Measurements from ENCODE around the gene RBFOX2. TPM values are rescaled to one million over a fixed set of nuclear protein-coding genes. Genes with fewer than 3 reads are reported as not detected.

The RBFOX2 gene
- polyA plus RNA-seq, 1 of the 3 experiments (the other 2 are of a cell fraction): 115 TPM

DNA sequence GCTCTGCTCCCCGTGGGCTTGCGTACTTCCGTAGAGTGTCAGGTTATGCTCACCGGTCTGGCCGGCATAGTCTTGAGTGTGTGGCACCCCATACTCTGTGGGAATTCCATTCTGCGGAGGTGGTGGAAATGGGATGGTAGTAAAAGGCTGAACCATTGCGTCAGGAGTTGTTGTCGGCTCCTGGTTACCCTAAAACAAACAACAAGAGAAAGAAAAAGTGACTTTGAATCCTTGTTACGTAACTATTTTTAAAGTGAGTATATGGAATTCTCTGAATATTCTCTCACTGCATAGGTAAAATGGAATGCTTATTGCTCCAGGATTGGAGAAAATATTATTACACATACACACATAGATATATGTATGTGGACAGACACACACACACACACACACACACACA is 218.8 kb downstream of the RBFOX2 start:
- Histone ChIP-seq H3K4me3 (ENCODE audit: low read depth in 2 of 2, low read length in 1 of 2) (no peak overlapping the region), H3K4me2 (no peak overlapping the region), H3K9ac (no peak overlapping the region), H3F3A (replicated peaks; ENCODE audit: insufficient read depth) (peaks cover 21% of the 10 kb centered on the region), H3K9me2 (no peaks in the 10 kb centered on the region), H3K79me2 (ENCODE audit: insufficient read depth) (peaks cover 99% of the 10 kb centered on the region), H3K27ac (ENCODE audit: low read depth in 2 of 2, low read length in 1 of 2) (no peak overlapping the region), H3K9me3 (no peaks in the 10 kb centered on the region), H2AFZ (ENCODE audit: low read depth) (no peak overlapping the region), H3K4me1 (ENCODE audit: control insufficient read depth in 1 of 2, insufficient read depth in 2 of 2, low read depth in 1 of 2, low read length in 1 of 2) (peaks cover 0 to 3% of the 10 kb centered on the region in 2 experiments; a peak in 2 of 4 replicates), H4K20me1 (ENCODE audit: insufficient read depth) (peaks cover 56% of the 10 kb centered on the region), H3K36me3 (replicated peaks in 1 of 2; ENCODE audit: control insufficient read depth in 1 of 2, insufficient read depth in 2 of 2, low read length in 1 of 2) (peaks cover 39 to 47% of the 10 kb centered on the region in 2 experiments), H3K27me3 (ENCODE audit: insufficient read depth) (no peaks in the 10 kb centered on the region)
- ChIA-PET CTCF (no interaction called here), POLR2A (no interaction called here)
- WGBS (ENCODE audit: low lambda C conversion rate): 97% methylated on average over 9 of the region's 9 CpGs
- TF ChIP-seq SMC3 (IDR thresholded peaks at IDR 0.05; ENCODE audit: low read depth, low read length) (no peak), GATA2 (CRISPR knock-in tag; IDR thresholded peaks at IDR 0.05) (no peak), RFX5 (IDR thresholded peaks at IDR 0.05; ENCODE audit: low read length) (no peak), FOXJ3 (CRISPR knock-in tag; IDR thresholded peaks at IDR 0.05) (no peak), POLR2AphosphoS5 (IDR thresholded peaks at IDR 0.05; ENCODE audit: low read depth, low read length) (no peak), FOSL2 (IDR thresholded peaks at IDR 0.05; ENCODE audit: borderline replicate concordance, low read depth) (no peak), CHD2 (IDR thresholded peaks at IDR 0.05; ENCODE audit: low read length, partially characterized antibody) (no peak), GABPA (IDR thresholded peaks at IDR 0.05; ENCODE audit: low read depth) (no peak), NFIC (IDR thresholded peaks at IDR 0.05; ENCODE audit: borderline replicate concordance) (no peak), EP300 (IDR thresholded peaks at IDR 0.05; ENCODE audit: borderline replicate concordance in 1 of 2, low read depth in 1 of 2, low read length in 1 of 2) (no peak), TEAD4 (IDR thresholded peaks at IDR 0.05; ENCODE audit: borderline replicate concordance, insufficient read depth) (no peak), RXRA (IDR thresholded peaks at IDR 0.05; ENCODE audit: borderline replicate concordance, low read depth) (no peak), SIN3A (IDR thresholded peaks at IDR 0.05; ENCODE audit: borderline replicate concordance, low read depth, low read length) (no peak), TCF12 (IDR thresholded peaks at IDR 0.05) (no peak), TAF1 (IDR thresholded peaks at IDR 0.05; ENCODE audit: borderline replicate concordance, low read depth, low read length) (no peak)
- TF ChIP-seq, protein P1, sequence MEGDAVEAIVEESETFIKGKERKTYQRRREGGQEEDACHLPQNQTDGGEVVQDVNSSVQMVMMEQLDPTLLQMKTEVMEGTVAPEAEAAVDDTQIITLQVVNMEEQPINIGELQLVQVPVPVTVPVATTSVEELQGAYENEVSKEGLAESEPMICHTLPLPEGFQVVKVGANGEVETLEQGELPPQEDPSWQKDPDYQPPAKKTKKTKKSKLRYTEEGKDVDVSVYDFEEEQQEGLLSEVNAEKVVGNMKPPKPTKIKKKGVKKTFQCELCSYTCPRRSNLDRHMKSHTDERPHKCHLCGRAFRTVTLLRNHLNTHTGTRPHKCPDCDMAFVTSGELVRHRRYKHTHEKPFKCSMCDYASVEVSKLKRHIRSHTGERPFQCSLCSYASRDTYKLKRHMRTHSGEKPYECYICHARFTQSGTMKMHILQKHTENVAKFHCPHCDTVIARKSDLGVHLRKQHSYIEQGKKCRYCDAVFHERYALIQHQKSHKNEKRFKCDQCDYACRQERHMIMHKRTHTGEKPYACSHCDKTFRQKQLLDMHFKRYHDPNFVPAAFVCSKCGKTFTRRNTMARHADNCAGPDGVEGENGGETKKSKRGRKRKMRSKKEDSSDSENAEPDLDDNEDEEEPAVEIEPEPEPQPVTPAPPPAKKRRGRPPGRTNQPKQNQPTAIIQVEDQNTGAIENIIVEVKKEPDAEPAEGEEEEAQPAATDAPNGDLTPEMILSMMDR (IDR thresholded peaks at IDR 0.05): no peak
- TF ChIP-seq, protein P2, sequence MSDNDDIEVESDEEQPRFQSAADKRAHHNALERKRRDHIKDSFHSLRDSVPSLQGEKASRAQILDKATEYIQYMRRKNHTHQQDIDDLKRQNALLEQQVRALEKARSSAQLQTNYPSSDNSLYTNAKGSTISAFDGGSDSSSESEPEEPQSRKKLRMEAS (IDR thresholded peaks at IDR 0.05; ENCODE audit: low read depth): no peak
- DNase-seq: no peak

DNA sequence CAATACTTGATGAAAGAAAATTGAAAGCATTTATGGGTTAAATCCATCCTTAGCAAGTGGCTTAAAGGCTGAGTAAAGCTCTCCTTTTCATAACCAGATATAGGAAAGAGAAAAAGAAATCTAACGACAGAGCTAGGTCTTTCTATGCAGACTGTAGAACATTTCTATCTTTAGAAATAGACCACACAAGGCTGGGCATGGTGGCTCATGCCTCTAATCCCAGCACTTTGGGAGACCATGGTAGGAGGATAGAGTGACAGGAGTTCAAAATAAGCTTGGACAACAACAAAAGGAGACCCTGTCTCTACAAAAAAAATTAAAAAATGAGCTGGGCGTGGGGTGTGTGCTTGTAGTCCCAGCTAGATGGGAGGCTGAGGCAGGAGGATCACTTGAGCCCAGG is 220.2 kb downstream of the RBFOX2 start:
- no peak overlapping the region for H3K27ac ChIP-seq (ENCODE audit: low read depth in 2 of 2, low read length in 1 of 2)
- CTCF ChIA-PET: no interaction called here
- DNase-seq: no peak
- H4K20me1 ChIP-seq (ENCODE audit: insufficient read depth): peaks cover 43% of the 10 kb centered on the region
- no peaks in the 10 kb centered on the region for H3K27me3 ChIP-seq (ENCODE audit: insufficient read depth)
- no peaks in the 10 kb centered on the region for H3K9me2 ChIP-seq
- H3K79me2 ChIP-seq (ENCODE audit: insufficient read depth): peaks cover 99% of the 10 kb centered on the region
- peaks cover 15% of the 10 kb centered on the region for H3F3A ChIP-seq (replicated peaks; ENCODE audit: insufficient read depth)
- POLR2A ChIA-PET: no interaction called here
- H2AFZ ChIP-seq (ENCODE audit: low read depth): no peak overlapping the region
- H3K36me3 ChIP-seq (replicated peaks in 1 of 2; ENCODE audit: control insufficient read depth in 1 of 2, insufficient read depth in 2 of 2, low read length in 1 of 2): peaks cover 40 to 53% of the 10 kb centered on the region in 2 experiments
- no peak overlapping the region for H3K9ac ChIP-seq
- H3K9me3 ChIP-seq: no peaks in the 10 kb centered on the region
- no peak overlapping the region for H3K4me3 ChIP-seq (ENCODE audit: low read depth in 2 of 2, low read length in 1 of 2)
- peaks cover 0 to 3% of the 10 kb centered on the region in 2 experiments; a peak in 2 of 4 replicates for H3K4me1 ChIP-seq (ENCODE audit: control insufficient read depth in 1 of 2, insufficient read depth in 2 of 2, low read depth in 1 of 2, low read length in 1 of 2)
- no peak overlapping the region for H3K4me2 ChIP-seq
- WGBS (ENCODE audit: low lambda C conversion rate): 82% methylated on average over 2 of the region's 2 CpGs
- TF ChIP-seq ELF1 (IDR thresholded peaks at IDR 0.05) (no peak), EP300 (IDR thresholded peaks at IDR 0.05; ENCODE audit: borderline replicate concordance in 1 of 2, low read depth in 1 of 2, low read length in 1 of 2) (no peak), SMC3 (IDR thresholded peaks at IDR 0.05; ENCODE audit: low read depth, low read length) (no peak), MEF2A (IDR thresholded peaks at IDR 0.05; ENCODE audit: borderline replicate concordance, low read depth) (no peak), POLR2AphosphoS5 (IDR thresholded peaks at IDR 0.05; ENCODE audit: low read depth, low read length) (no peak), JUND (IDR thresholded peaks at IDR 0.05) (no peak), TAF1 (IDR thresholded peaks at IDR 0.05; ENCODE audit: borderline replicate concordance, low read depth, low read length) (no peak), CHD2 (IDR thresholded peaks at IDR 0.05; ENCODE audit: low read length, partially characterized antibody) (no peak), EZH2phosphoT487 (IDR thresholded peaks at IDR 0.05; ENCODE audit: borderline replicate concordance, low read depth) (no peak), FOXJ3 (CRISPR knock-in tag; IDR thresholded peaks at IDR 0.05) (no peak)
- TF ChIP-seq, protein P2 (IDR thresholded peaks at IDR 0.05; ENCODE audit: low read depth): no peak
- TF ChIP-seq, protein P3, sequence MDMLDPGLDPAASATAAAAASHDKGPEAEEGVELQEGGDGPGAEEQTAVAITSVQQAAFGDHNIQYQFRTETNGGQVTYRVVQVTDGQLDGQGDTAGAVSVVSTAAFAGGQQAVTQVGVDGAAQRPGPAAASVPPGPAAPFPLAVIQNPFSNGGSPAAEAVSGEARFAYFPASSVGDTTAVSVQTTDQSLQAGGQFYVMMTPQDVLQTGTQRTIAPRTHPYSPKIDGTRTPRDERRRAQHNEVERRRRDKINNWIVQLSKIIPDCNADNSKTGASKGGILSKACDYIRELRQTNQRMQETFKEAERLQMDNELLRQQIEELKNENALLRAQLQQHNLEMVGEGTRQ (IDR thresholded peaks at IDR 0.05; ENCODE audit: borderline replicate concordance, low read depth, low read length): no peak
- TF ChIP-seq, protein P4, sequence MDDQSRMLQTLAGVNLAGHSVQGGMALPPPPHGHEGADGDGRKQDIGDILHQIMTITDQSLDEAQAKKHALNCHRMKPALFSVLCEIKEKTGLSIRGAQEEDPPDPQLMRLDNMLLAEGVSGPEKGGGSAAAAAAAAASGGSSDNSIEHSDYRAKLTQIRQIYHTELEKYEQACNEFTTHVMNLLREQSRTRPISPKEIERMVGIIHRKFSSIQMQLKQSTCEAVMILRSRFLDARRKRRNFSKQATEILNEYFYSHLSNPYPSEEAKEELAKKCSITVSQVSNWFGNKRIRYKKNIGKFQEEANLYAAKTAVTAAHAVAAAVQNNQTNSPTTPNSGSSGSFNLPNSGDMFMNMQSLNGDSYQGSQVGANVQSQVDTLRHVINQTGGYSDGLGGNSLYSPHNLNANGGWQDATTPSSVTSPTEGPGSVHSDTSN (IDR thresholded peaks at IDR 0.05): no peak
